HG03432 (cell line): ENCODE results near the gene MCFD2.

Source experiments
- ATAC-seq: cut with Tn5 transposase; IDR thresholded peaks from one replicate; pipeline ENCODE4 v1.9.1; 2021; ENCODE audit warnings: mild to moderate bottlenecking, moderate library complexity; ENCODE audit not compliant: unreplicated experiment

Gene MCFD2

DNA sequence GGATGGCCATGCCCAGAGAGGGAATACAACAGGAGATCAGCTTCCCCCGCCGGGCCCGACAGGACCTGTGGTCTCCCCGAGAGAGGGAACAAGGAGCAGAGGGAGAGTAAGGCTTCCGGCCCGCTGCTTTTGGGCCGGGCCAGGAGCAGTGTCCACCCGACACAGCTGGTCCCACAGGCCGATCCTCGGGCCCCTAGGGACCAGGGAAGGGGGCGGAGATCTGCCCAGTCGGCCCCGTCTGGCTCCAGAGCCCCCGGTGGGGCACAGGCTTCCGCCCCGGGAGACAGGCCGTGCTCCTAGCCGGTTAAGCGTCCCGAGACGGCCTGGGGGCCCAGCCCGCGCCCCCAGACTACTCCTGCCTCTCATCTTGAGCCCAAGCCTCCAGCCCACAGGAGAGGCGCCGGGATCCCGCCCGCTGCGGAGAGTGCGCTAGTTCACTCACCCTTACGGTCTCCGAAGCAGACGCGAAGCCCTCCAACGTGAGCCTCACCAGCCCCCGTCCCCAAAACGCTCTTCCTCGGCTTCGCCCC lies at the start of gene MCFD2:
MCFD2 (minus strand) TSS at position 526 of the 530 bp plus-strand sequence. CDS start 6,635 bp downstream, outside the sequence.
- peak; percentile 23 for ATAC-seq

- ATAC-seq = no peak
Observed at GRCh38 chr2:46964835-46965560, 49.4 kb upstream of the MCFD2 start.

- ATAC-seq = no peak
Observed at GRCh38 chr2:46963941-46964673, 48.5 kb upstream of the MCFD2 start.

- no peak for ATAC-seq
Observed at GRCh38 chr2:46963210-46963609, 47.6 kb upstream of the MCFD2 start.

- no peak for ATAC-seq
Observed at GRCh38 chr2:46962751-46963150, 47.1 kb upstream of the MCFD2 start.

GRCh38 chr2:46960618-46961017 lies 45.0 kb upstream of the MCFD2 start:
- ATAC-seq = no peak

- no peak for ATAC-seq
Observed at GRCh38 chr2:46958431-46959017, 42.9 kb upstream of the MCFD2 start.

DNA sequence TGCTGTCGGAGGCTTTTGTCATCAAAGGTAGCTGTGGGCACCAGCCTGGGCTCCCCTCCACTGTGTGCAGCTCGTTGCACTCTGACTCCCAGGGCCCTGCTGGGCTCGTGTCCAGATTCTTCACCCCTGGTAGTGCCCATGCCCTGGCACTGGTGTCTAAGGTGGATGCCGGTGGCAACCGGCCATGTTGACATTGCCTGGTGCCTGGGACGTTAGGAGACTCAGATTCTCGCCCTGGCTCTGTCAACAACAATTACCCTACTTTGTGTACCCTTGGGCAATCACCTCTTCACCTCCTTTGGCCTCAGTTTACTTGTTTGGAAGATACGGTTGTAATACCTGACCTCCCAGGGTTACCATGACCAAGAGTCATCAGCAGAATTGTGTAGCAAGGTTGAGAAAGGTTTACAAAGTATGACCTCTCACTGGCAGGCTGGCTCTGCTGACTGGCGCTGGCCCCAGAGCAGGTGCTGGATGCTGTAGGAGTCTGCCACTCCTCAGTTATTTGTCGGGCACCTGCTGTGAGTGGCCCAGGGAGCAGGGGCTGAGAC lies 41.5 kb upstream of the MCFD2 start:
- no peak for ATAC-seq

DNA sequence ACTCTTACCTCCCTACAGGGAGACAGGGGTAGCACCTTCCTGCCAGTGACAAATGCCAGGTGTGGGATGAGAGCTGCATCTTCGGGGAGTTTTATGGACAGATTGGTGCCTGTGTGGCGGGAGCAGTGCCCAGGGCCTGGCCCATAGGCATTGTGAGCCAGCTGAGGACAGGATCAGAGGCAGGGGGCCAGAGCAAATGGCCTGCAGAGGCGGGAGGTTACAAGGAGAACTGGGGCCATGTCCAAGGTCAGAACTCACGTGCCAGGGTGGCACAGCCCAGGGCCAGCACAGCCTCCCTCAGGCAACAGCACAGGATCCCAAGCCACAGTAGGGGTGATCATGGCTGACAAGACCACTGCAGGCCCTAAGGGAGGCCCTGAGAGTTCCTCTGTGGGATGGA lies 40.2 kb upstream of the MCFD2 start:
- ATAC-seq = no peak

- ATAC-seq = no peak
Observed at GRCh38 chr2:46954951-46955571, 39.5 kb upstream of the MCFD2 start.

DNA sequence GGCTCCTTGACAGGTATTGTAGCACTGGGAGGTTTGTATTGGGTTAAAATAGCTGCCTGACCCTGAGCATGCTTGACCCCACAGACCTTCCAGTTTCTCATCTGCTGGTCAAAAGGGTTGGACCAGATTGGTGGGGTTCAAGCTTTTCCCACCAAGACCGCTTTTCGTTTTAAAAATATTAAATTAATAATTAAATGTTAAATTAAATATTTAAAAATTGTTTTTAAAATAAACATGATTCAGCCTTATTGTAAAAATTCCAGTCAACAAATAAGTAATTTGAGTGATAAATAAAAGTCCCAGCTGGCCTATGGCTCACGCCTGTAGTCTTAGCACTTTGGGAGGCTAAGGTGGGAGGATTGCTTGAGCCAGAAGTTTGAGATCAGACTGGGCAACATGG lies 36.6 kb upstream of the MCFD2 start:
- no peak for ATAC-seq

DNA sequence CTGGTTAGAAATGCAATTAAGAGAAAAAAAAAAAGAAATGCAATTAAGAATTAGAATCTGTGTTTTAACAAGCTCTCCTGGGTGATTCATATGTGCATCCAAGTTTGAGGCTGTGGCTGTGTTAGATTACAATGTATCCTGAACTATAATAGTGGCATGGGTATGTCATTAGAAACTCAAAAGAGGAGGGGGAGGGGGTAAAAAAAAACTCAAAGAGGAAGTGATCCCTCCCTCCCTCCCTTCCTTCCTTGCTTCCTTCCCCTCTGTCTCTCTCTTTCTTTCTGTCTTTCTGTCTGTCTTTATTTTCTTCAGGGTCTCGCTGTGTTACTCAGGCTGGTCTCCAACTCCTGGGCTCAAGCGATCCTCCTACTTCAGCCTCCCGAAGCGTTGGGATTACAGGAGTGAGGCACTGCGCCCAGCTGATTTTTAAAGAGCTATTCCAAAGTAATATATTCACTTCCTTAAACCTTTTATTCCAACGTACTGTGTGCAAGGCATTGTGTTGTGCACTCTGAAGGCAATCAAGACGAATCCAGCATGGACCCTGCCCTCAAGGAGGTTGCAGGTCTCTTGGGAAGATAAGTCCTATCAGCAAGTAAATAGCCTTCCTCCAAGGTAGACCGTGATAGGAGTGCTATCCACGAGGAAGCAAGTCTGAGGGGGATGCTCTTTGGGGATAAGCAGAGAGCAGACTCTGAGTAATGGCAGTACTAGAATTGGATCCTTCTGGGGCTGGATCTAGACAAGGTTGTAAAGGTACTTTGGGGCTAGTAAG lies 35.9 kb upstream of the MCFD2 start:
- ATAC-seq = no peak

- no peak for ATAC-seq
Observed at GRCh38 chr2:46950314-46950713, 34.7 kb upstream of the MCFD2 start.

DNA sequence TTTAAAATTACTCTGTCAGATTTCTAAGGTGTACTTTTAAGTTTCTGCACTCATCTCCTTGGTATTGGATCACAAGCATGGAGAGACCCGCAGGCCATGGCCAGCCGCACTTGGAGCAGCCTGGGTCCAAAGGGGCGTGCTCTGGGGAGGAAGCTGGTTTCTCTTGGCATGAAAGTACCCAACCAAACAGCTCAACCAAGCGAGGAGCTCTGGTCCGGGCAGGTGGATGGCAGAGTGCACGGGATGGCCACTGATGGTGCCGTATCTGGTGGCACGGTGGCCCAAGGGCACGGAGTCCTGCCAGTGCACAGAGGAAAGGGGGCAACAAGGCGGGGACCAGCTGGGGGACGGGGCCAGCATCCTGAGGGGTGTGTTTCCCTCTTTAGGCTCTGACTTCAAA lies 32.2 kb upstream of the MCFD2 start:
- ATAC-seq = no peak

- no peak for ATAC-seq
Observed at GRCh38 chr2:46945671-46946070, 30.1 kb upstream of the MCFD2 start.

DNA sequence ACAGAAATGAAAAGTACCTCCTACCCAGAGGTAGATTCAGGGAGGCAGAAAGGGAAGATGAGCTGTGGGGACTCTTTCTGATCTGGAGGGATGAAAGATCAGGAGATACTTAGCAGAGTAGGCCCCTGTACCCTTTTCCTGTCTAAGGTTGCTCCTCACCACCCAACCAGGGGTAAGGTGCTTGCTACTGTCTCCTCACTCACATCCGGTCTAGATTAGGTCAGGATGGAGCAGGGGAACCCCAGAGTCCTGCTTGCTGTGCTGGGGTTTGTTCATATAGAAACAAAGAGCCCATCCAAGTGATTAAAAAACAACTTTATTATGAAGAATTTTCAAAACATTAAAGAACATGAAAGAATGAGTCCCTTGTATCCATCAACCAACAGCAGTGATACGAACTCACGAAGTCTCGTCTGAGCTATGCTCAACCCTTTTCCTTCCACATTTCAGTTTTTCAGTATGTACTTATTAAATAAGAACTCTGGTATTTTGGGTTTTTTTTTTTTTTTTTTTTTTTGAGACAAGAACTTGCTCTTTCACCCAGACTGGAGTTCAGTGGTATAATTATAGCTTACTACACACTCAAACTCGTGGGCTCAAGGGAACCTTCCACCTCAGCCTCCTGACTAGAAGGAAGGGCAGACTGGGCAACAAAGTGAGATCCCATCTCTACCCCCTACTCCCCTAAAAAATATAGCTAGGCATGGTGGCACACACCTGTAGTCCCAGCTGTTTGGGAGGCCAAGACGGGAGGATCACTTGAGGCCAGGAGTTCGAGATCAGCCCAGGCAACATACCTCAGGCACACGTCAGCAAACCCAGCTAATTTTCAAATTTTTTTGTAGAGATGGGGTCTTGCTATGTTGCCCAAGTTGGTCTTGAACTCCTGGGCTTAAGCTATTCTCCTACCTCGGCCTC lies 28.5 kb upstream of the MCFD2 start:
- peak; percentile 49 for ATAC-seq

DNA sequence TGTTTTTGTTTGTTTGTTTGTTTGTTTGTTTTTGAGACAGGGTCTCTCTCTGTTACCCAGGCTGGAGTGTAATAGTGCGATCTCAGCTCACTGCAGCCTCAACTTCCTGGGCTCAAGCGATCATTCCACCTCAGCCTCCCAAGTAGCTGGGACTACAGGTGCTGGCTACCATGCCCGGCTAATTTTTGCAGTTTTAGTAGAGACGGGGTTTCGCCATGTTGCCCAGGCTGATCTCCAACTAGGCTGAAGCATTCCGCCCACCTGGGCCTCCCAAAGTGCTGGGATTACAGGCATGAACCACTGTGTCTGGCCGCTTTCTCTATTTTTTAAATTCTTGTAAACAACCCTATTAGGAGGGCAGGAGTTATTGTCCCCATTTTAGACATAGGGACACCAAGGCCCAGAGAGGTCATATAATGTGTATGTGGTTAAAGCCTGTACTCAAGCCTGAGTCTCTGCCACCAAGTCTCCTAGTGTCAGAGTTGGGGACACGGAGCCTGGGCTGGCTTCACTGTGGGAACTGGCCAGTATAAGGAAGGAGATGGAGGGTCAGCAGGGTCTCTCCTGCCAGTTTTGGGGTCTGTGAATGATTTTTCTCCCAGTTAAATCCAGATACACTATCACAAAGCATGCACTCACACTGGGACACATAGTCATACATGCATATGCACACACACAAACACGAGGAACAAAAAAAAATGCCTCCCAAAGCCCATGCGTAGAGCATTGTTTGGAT lies 27.5 kb upstream of the MCFD2 start:
- ATAC-seq = no peak

- peak; percentile 39 for ATAC-seq
Observed at GRCh38 chr2:46942143-46942526, 26.5 kb upstream of the MCFD2 start.
